VCaP (cell line): Measurements from ENCODE around the gene COL5A1.

Experiments used
- H3K27ac ChIP-seq: fragments of 450-650 bp; 2 replicates; pipeline ENCODE4 v1.5.1; 2017
- CTCF ChIP-seq: fragments of 450-650 bp; conservative IDR thresholded peaks from 2 replicates; pipeline ENCODE4 v1.5.1; 2017; ENCODE audit warnings: mild to moderate bottlenecking, moderate library complexity

The COL5A1 gene

GRCh38 chr9:134641173-134641989, at the start of gene COL5A1:
TSS of gene COL5A1 (plus strand) at chr9:134641803. CDS start at chr9:134642188, 385 bp downstream.
- H3K27ac ChIP-seq = peak within 1 kb of the TSS; percentile 26; the same call in 1 of the 2 replicates
- no peak for TF ChIP-seq CTCF

- no peak overlapping the region for H3K27ac ChIP-seq
- no peak for TF ChIP-seq CTCF
Observed at GRCh38 chr9:134592018-134592818, 49.4 kb upstream of the COL5A1 start.

DNA sequence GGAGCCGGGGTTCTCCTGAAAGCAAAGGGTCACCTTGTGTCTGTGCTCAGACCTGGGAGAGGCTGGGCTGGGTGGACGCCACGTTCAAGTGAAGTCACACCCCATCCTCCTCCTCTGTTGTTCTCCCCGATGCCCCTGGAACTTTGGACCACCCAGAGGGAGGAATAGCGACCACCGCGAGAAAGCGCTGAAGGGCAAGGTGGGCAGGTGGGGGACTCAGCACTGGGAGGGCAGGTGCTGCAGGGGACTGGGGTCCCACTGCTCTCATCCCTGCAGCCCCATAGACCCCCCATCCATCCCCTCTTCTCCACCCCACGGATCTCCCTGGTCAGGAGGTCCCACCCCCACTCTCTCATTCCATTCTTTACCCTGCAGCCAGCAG, 48.8 kb upstream of the COL5A1 start:
- TF ChIP-seq CTCF = no peak
- no peak overlapping the region for H3K27ac ChIP-seq

GRCh38 chr9:134593286-134594077, 48.1 kb upstream of the COL5A1 start:
- no peak for TF ChIP-seq CTCF
- no peak overlapping the region for H3K27ac ChIP-seq

DNA sequence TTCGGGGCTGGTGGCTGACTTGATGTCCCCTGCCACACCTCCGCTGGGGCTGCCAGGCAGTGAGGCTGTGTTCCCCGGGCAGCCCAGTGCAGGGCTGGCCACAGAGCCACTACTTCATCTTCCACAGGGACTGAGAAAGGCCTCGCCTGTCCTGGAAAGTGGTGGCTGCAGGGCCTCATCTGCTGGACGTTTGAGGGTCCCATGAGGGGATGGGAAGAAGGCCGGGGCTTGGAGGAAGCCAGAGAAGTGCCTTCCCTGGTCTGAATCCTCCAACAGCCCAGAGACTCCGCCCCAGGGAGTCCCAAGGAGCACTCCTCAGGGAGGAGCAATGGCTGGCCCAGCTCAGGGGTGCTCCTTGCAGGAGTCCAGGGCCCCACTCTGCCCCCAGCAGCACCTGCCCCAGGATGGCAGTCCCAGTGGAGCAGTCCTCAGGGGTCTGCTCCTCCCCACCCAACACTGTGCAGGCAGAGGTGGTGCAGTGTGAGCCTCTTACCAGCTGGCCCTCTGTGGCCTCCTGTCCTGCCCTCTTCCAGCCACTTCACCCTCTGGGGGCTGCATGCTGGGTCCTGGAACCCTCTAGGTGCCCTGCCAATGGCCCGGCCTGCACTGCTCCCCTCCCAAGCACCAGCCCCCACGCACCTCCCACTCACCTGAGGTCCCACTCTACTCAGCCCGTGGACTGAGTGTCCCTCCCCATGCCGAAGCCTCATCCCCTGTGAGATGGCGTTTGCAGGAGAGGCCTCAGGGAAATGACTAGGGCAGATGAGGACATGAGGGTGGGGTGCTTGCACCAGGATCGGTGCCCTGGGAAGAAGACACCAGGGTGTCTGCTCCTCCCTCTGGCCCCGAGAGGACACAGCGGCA, 47.3 kb upstream of the COL5A1 start:
- no peak for TF ChIP-seq CTCF
- no peak overlapping the region for H3K27ac ChIP-seq

- no peak for TF ChIP-seq CTCF
- no peak overlapping the region for H3K27ac ChIP-seq
Observed at GRCh38 chr9:134595014-134595413, 46.6 kb upstream of the COL5A1 start.
